ENCODE results near the gene ITGA2.
"Not testable (repeated sequence)": the region's sequence is repeated elsewhere in the genome, so short reads cannot be mapped to it uniquely, and the experiment has no call there.

Gene ITGA2

GRCh38 chr5:53109443-53110127, 120.4 kb downstream of the ITGA2 start, which contains the start of gene MOCS2:
Gene MOCS2, minus strand, starts transcription at chr5:53109757. Its CDS starts 2,583 bp downstream, at chr5:53107174.
- DNase-seq = peak; percentile 86

GRCh38 chr5:53110156-53110555, 121.0 kb downstream of the ITGA2 start:
- DNase-seq = no peak

GRCh38 chr5:53111139-53111538, 122.0 kb downstream of the ITGA2 start:
- DNase-seq = no peak

- not testable (repeated sequence) for DNase-seq
These were observed 123.2 kb downstream of the ITGA2 start for GRCh38 chr5:53112307-53112706.

- DNase-seq = no peak
These were observed 123.8 kb downstream of the ITGA2 start for GRCh38 chr5:53112909-53113308.

- DNase-seq = no peak
These were observed 124.8 kb downstream of the ITGA2 start for GRCh38 chr5:53113947-53114346.

- no peak for DNase-seq
These were observed 125.8 kb downstream of the ITGA2 start for GRCh38 chr5:53114988-53115387.

- DNase-seq = no peak
These were observed 127.4 kb downstream of the ITGA2 start for GRCh38 chr5:53116597-53116996.

GRCh38 chr5:53118879-53119278, 129.7 kb downstream of the ITGA2 start:
- DNase-seq = no peak

GRCh38 chr5:53120165-53120564, 131.0 kb downstream of the ITGA2 start:
- DNase-seq = no peak

- no peak for DNase-seq
These were observed 134.6 kb downstream of the ITGA2 start for GRCh38 chr5:53123702-53124101.

GRCh38 chr5:53126521-53126920, 137.4 kb downstream of the ITGA2 start:
- DNase-seq = no peak

- DNase-seq = no peak
These were observed 138.0 kb downstream of the ITGA2 start for GRCh38 chr5:53127107-53127506.

- DNase-seq = no peak
These were observed 139.3 kb downstream of the ITGA2 start for GRCh38 chr5:53128481-53128880.

- no peak for DNase-seq
These were observed 141.1 kb downstream of the ITGA2 start for GRCh38 chr5:53130266-53130665.

- DNase-seq = no peak
These were observed 143.9 kb downstream of the ITGA2 start for GRCh38 chr5:53133020-53133419.

Data from activated CD4-positive, alpha-beta T cell treated with anti-CD3 and anti-CD28 coated beads for 1 hour (primary cell).